Loucy (cell line): ENCODE measurements around the gene MOB3B.

ENCODE experiments used
- H2AFZ ChIP-seq: fragments of 200-600 bp; sonication (generic); 2 replicates; pipeline ENCODE4 v1.6.0; 2016; ENCODE audit warnings: antibody characterized with exemption, mild to moderate bottlenecking, low read length, moderate library complexity
- H3F3A ChIP-seq: fragments of 200-600 bp; 2 replicates; pipeline ENCODE4 v1.6.0; 2016; ENCODE audit warnings: antibody characterized with exemption, low read depth, mild to moderate bottlenecking
- H3K27me3 ChIP-seq: fragments of 200-600 bp; sonication (generic); 2 replicates; pipeline ENCODE4 v1.6.1; 2014; ENCODE audit warnings: low read length, mild to moderate bottlenecking; ENCODE audit not compliant: insufficient read depth, poor library complexity, severe bottlenecking
- H3K36me3 ChIP-seq: fragments of 200-600 bp; sonication (generic); 2 replicates; pipeline ENCODE4 v1.6.1; 2016; ENCODE audit warnings: low read length; ENCODE audit not compliant: insufficient read depth
- H3K4me1 ChIP-seq: fragments of 200-600 bp; sonication (generic); 2 replicates; pipeline ENCODE4 v1.5.1; 2014; ENCODE audit warnings: low read length, mild to moderate bottlenecking; ENCODE audit not compliant: insufficient read depth, poor library complexity, severe bottlenecking
- H3K4me2 ChIP-seq: fragments of 200-600 bp; sonication (generic); 2 replicates; pipeline ENCODE4 v1.6.0; 2014; ENCODE audit warnings: antibody characterized with exemption, low read length, low read depth, mild to moderate bottlenecking; ENCODE audit not compliant: poor library complexity, severe bottlenecking
- H3K4me3 ChIP-seq: fragments of 200-600 bp; sonication (generic); 2 replicates; pipeline ENCODE4 v1.5.1; 2014; ENCODE audit warnings: low read length, mild to moderate bottlenecking, mixed read lengths; ENCODE audit not compliant: poor library complexity, severe bottlenecking
- H3K79me2 ChIP-seq: fragments of 200-600 bp; sonication (generic); 2 replicates; pipeline ENCODE4 v1.6.1; 2014; ENCODE audit warnings: low read length; ENCODE audit not compliant: insufficient read depth
- H3K9ac ChIP-seq: fragments of 200-600 bp; sonication (generic); 2 replicates; pipeline ENCODE4 v1.6.0; 2014; ENCODE audit warnings: mild to moderate bottlenecking, low read depth, low read length, moderate library complexity; ENCODE audit not compliant: poor library complexity, severe bottlenecking
- H3K9me2 ChIP-seq: fragments of 200-600 bp; sonication (generic); replicated peaks from 2 replicates; pipeline ENCODE4 v1.6.1; 2016; ENCODE audit warnings: low read depth, low read length, mixed read lengths
- H3K9me3 ChIP-seq: fragments of 200-600 bp; sonication (generic); 2 replicates; pipeline ENCODE4 v1.6.1; 2014; ENCODE audit warnings: mild to moderate bottlenecking, antibody characterized with exemption, low read length, low read depth; ENCODE audit not compliant: insufficient read depth
- H4K20me1 ChIP-seq: fragments of 200-600 bp; sonication (generic); 2 replicates; pipeline ENCODE4 v1.6.0; 2014; ENCODE audit warnings: antibody characterized with exemption, low read length, mild to moderate bottlenecking; ENCODE audit not compliant: insufficient read depth, poor library complexity, severe bottlenecking
- CTCF ChIP-seq: fragments of 200-600 bp; sonication (generic); conservative IDR thresholded peaks from 2 replicates; pipeline ENCODE4 v1.5.1; 2014; ENCODE audit warnings: mild to moderate bottlenecking, antibody characterized with exemption, low read length
- EZH2phosphoT487 ChIP-seq: fragments of 200-600 bp; IDR thresholded peaks from 2 replicates; pipeline ENCODE4 v1.6.1; 2018; ENCODE audit warnings: antibody characterized with exemption, mild to moderate bottlenecking, moderate library complexity, borderline replicate concordance

Gene MOB3B

GRCh38 chr9:27506981-27507380, 22.6 kb downstream of the MOB3B start:
- Histone ChIP-seq H3K9me3 (no peaks in the 10 kb centered on the region), H4K20me1 (no peaks in the 10 kb centered on the region), H3K4me1 (no peaks in the 10 kb centered on the region), H3K4me3 (no peak overlapping the region), H3K36me3 (no peaks in the 10 kb centered on the region), H3K27me3 (no peaks in the 10 kb centered on the region), H3F3A (no peaks in the 10 kb centered on the region), H3K79me2 (no peaks in the 10 kb centered on the region), H3K4me2 (no peak overlapping the region), H2AFZ (no peak overlapping the region), H3K9me2 (no peaks in the 10 kb centered on the region), H3K9ac (no peak overlapping the region)
- TF ChIP-seq EZH2phosphoT487: no peak
- TF ChIP-seq CTCF: no peak

GRCh38 chr9:27505744-27506161, 23.9 kb downstream of the MOB3B start:
- Histone ChIP-seq H3K79me2 (no peaks in the 10 kb centered on the region), H3K4me3 (no peak overlapping the region), H3K27me3 (no peaks in the 10 kb centered on the region), H3K36me3 (no peaks in the 10 kb centered on the region), H3K9me2 (no peaks in the 10 kb centered on the region), H3F3A (no peaks in the 10 kb centered on the region), H3K9me3 (no peaks in the 10 kb centered on the region), H3K4me1 (no peaks in the 10 kb centered on the region), H3K4me2 (no peak overlapping the region), H4K20me1 (no peaks in the 10 kb centered on the region), H2AFZ (no peak overlapping the region), H3K9ac (no peak overlapping the region)
- TF ChIP-seq CTCF (no peak), EZH2phosphoT487 (no peak)

GRCh38 chr9:27504259-27504658, 25.4 kb downstream of the MOB3B start:
- H3K4me1 ChIP-seq: peaks cover 7% of the 10 kb centered on the region
- TF ChIP-seq EZH2phosphoT487: no peak
- TF ChIP-seq CTCF: no peak
- H3K36me3 ChIP-seq: no peaks in the 10 kb centered on the region
- H3K9ac ChIP-seq: no peak overlapping the region
- H3K79me2 ChIP-seq: no peaks in the 10 kb centered on the region
- no peaks in the 10 kb centered on the region for H3F3A ChIP-seq
- no peak overlapping the region for H3K4me3 ChIP-seq
- H3K9me2 ChIP-seq: no peaks in the 10 kb centered on the region
- H4K20me1 ChIP-seq: no peaks in the 10 kb centered on the region
- no peaks in the 10 kb centered on the region for H3K9me3 ChIP-seq
- H2AFZ ChIP-seq: no peak overlapping the region
- H3K4me2 ChIP-seq: no peak overlapping the region
- no peaks in the 10 kb centered on the region for H3K27me3 ChIP-seq
